NCI-H2107 (cell line): ENCODE measurements around the gene ITGA8.
"Not testable (repeated sequence)": the region's sequence is repeated elsewhere in the genome, so short reads cannot be mapped to it uniquely, and the experiment has no call there.

Experiments
- DNase-seq: peaks from one replicate; lab custom pipeline; 2025; lab: John Stamatoyannopoulos, UW

ITGA8 gene

GRCh38 chr10:15719899-15720634 is at the start of gene ITGA8:
Gene ITGA8, minus strand, starts transcription at chr10:15719922. Its CDS starts 151 bp downstream, at chr10:15719771.
- no peak for DNase-seq

GRCh38 chr10:15764892-15765454 is 45.3 kb upstream of the ITGA8 start:
- no peak for DNase-seq

GRCh38 chr10:15763006-15763405 is 43.3 kb upstream of the ITGA8 start:
- no peak for DNase-seq

- not testable (repeated sequence) for DNase-seq
Measured at GRCh38 chr10:15762239-15762638, 42.5 kb upstream of the ITGA8 start.

DNA sequence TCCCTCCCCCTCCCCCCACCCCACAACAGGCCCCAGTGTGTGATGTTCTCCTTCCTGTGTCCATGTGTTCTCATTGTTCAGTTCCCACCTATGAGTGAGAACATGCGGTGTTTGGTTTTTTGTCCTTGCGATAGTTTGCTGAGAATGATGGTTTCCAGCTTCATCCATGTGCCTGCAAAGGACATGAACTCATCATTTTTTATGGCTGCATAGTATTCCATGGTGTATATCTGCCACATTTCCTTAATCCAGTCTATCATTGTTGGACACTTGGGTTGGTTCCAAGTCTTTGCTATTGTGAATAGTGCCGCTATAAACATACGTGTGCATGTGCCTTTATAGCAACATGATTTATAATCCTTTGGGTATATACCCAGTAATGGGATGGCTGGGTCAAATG is 41.5 kb upstream of the ITGA8 start:
- DNase-seq = not testable (repeated sequence)

- DNase-seq = no peak
Measured at GRCh38 chr10:15760681-15761080, 41.0 kb upstream of the ITGA8 start.

GRCh38 chr10:15759265-15759664 is 39.5 kb upstream of the ITGA8 start:
- no peak for DNase-seq

DNA sequence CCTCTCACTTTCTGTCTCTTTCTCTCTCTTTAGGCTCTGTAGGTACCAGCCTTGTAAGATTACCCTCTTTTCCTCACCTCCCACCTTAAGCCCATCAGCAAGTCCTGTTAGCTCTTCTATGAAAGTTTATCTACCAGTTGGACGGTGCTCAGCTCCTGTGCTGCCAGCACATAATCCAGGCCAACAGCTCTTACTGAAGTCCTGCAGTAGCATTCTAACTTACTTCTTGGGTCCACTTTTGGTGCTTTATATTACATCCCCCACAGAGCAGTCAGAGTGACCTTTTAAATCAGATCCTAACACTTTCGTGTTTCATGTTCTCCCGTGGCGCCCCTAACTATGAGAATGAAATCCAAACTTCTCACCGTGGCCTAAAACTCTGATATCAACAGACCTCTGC is 38.9 kb upstream of the ITGA8 start:
- DNase-seq = no peak

DNA sequence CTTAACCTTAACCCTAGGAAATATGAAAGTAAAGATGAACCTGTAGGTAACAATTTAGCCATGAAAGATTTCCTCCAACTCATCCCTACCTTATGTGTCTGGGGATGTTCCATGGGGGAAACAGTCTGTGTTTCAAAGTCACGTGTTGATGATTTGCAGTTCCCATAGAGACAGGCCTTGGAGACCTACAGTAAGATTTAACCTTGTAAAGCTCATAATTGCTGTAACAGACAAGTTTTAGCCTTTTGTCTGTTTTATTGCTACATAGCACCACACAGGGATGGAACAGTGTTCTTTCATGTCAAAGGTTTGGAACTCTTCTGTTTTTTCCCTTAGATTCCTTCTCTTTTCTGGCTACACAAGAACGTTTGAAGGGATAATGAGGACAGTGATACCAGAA is 35.2 kb upstream of the ITGA8 start:
- no peak for DNase-seq

GRCh38 chr10:15751046-15751445 is 31.3 kb upstream of the ITGA8 start:
- no peak for DNase-seq

- DNase-seq = no peak
Measured at GRCh38 chr10:15748126-15748525, 28.4 kb upstream of the ITGA8 start.

DNA sequence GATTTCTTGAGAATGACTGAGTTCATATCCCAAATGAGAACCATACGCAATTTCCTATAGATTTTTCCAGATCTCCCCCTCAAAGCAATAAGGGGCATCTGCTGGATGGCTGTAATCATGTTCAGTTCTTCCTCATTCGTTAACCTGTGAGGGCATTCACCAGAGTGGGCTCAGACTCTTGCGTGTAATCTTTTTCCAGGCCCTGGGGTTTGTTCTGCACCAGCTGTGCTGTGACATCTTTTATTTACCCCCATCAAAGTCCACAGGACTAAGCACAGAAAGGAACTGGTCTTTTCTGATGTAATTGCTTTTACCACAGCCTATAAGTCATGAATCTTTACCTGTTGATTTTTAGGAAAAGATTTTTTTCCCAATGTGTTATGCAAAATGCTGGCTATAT is 27.9 kb upstream of the ITGA8 start:
- DNase-seq = no peak

GRCh38 chr10:15745751-15746150 is 26.0 kb upstream of the ITGA8 start:
- no peak for DNase-seq

- DNase-seq = no peak
Measured at GRCh38 chr10:15744217-15744865, 24.6 kb upstream of the ITGA8 start.

GRCh38 chr10:15743443-15743842 is 23.7 kb upstream of the ITGA8 start:
- DNase-seq = no peak

DNA sequence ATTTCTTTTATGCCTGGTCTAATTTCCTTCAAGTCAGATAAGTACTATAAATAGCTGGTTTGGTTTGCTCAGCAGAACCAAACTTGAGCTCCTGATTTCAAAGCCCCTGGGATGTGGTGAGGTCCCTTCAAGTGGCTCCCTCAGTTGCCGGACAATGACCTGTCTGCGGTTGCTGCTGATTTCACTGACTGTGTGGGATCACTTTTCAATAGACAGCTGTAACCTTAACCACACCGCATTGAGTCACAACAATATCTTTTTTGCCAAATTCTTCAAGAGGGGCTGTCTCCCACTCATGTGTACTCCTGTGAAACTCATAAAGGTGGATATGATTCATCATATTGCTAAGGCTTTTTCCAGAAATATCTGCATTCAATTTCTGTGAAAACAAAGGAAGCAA is 23.1 kb upstream of the ITGA8 start:
- DNase-seq = no peak

DNA sequence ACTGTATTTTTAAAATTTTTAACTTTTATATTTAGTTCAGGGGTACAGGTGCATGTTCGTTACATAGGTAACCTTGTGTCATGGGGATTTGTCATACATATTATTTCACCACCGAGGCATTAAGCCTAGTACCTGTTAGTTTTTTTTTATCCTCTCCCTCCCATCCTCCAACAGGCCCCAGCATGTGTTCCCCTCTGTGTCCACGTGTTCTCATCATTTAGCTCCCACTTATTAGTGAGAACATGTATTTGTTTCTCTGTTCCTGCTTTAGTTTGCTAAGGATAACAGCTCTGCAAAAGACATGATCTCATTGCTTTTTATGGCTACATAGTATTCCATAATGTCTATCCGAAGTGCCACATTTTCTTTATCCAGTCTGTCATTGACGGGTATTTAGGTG is 22.4 kb upstream of the ITGA8 start:
- no peak for DNase-seq

DNA sequence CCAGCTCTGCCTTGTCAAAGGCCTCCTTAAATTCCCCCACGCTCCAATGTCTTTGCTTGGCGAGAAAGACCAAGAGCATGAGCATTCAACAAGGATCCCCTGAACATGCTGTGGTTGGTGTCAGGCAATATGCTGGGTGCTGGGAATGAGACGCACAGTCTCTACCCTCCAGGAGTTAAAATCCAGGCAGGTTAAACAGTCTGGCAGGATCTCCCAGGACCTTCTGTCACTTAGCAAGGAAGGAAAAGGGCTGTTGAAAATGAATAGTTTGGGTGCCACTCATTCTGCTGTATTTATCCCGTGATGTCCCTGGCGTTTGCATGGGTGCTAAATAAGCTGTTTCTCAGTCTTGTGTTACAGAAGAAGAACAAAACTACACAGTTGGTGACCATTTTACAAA is 21.9 kb upstream of the ITGA8 start:
- no peak for DNase-seq

GRCh38 chr10:15740261-15740660 is 20.5 kb upstream of the ITGA8 start:
- no peak for DNase-seq

GRCh38 chr10:15739254-15739970 is 19.7 kb upstream of the ITGA8 start:
- no peak for DNase-seq

DNA sequence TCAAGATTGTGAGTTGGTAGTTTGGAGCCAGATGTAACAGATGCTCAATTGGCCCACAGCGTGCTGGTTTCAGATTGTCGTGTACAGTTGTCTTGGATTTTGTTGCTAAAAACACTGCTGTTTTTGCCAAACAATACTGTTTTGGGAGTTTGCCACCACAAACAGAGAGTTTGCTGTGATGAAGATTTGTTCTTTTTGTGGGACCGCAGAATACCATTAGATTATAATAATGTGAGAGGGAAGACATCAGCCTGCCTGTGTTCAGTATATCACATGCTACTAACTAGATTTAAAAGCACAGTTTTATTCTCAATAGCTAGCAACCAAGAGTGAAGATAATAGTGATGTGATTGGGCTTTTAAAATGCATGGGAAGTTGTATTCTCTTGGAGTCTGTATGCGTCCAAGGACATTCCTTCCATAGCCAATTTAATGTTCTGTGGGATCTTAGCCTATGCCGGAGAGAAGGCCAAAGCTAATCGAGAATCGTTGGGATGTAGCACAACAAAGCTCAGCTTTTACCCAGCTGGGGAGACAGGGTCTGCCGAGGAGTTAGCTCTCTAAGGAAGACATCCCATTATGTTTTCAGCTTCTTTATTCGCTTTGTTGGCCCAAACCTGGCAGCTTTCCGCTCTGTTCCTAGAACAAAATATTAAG is 18.7 kb upstream of the ITGA8 start:
- DNase-seq = no peak

- no peak for DNase-seq
Measured at GRCh38 chr10:15737656-15738055, 17.9 kb upstream of the ITGA8 start.
